NCI-H526 (cell line): ENCODE measurements around the gene AXL.

ENCODE experiments used
- DNase-seq, 2 experiments: peaks; one replicate each; lab custom pipeline; 2025; lab: John Stamatoyannopoulos, UW

AXL gene

DNA sequence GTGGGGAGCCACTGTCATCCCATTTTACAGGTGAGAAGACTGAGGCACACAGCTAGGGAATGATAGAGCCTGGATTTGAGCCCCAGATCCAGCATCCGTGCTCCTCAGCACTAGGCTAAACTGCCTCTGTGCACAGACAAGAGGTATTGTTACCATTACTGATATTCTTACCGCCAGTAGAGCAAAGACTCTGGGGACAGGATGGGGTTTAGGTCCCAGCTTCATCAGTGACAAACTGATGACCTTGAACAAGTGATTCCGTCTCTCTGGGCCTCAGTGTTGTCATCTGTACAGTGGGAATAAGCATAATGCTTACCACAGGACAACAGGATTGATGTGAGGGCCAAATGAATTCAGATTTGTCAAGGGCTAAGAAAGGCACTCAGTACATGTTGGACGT, 16.5 kb downstream of the AXL start:
- DNase-seq = no peak

- no peak for DNase-seq
Observed at GRCh38 chr19:41238244-41238643, 19.2 kb downstream of the AXL start.

DNA sequence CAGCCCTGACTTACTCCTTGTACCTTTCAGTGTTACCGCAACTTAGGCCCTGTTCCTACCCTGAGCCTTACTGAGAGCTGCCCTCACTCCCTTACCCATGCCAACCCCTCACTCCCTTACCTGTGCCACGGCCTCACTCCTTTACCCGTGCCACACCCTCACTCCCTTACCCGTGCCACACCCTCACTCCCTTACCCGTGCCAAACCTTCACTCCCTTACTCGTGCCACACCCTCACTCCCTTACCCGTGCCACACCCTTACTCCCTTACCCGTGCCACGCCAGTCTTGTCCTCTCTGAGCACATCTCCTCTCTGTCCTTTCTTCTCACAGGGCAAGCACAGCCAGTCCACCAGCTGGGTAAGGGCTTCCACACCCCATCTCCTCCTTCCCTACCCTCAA, 20.3 kb downstream of the AXL start:
- DNase-seq = no peak

- DNase-seq = no peak
Observed at GRCh38 chr19:41239961-41240574, 21.0 kb downstream of the AXL start.

DNA sequence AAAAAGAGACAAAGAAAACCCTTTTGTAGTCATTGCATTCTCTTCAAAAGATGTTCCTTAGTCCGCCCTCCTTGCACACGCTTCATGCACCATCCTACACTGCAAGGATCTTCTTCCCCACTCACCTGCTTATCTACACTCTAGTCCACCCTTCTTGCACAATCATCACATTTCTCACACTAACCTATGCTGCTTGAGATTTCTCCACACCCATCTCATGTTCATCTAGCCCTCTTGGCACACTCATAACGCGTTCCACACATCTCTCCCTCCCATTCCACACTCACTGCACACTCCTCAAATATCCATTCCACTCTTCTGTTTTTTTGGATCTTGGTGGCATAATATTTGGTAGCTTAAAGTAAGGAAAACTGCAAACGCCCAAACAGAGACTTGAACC, 22.8 kb downstream of the AXL start:
- DNase-seq = no peak

GRCh38 chr19:41244117-41244516, 25.1 kb downstream of the AXL start:
- DNase-seq = no peak

DNA sequence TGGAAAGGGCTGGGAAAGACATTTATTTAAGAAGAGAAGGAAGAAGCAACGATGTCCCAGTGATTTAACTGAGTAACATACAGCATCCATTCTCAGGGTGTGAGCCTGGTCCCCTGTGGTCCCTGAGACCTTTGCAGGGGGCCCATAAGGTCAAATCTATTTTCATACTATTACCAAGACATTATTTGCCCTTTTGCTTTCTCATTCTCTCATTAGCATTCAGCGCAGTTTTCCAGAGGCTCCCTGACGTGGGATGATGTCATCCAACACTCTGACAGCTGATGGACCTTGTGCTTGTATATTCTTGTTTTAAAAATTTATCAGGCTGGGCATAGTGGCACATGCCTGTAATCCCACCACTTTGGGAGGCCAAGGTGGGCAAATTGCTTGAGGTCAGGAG, 26.8 kb downstream of the AXL start:
- no peak for DNase-seq

- DNase-seq = no peak
Observed at GRCh38 chr19:41248895-41249294, 29.9 kb downstream of the AXL start.

DNA sequence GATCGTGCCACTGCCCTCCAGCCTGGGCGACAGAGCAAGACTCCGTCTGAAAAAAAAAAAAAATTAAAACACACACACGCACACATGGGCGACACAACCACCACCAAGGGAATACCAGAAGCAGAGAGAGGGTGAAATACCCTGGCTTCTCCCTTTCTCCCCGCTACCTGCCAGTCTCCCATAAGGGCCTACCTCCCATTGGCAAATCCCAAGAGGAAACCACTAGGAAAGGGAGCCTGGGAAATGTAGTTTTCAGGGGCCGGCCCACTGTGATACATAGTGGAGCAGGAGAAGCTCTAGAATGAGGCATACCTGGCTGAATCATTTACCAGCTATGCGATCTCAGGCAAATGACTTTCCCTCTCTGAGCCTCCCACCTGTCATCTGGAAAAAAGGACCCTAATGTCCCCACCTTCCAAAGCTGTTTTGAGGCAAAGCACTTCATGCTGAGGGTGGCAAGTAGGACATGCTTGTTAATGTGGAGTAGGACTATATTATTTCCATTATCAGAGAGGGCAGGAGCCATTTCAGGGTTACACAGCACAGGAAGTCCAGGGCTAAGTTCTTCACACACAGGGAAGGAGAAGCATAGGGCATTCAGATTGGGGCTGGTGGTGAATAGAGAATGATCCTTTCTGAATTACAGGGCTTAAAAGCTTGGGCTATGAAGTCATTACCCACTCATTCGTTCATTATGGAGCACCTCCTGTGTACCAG, 30.8 kb downstream of the AXL start:
- peak; percentile 21 to 51 for DNase-seq

- no peak for DNase-seq
Observed at GRCh38 chr19:41253660-41254059, 34.6 kb downstream of the AXL start.

GRCh38 chr19:41255171-41255570, 36.1 kb downstream of the AXL start:
- DNase-seq = no peak

GRCh38 chr19:41261474-41262190, 42.6 kb downstream of the AXL start:
- DNase-seq = no peak

- peak in 1 of 2 experiments; percentile 90 for DNase-seq
Observed at GRCh38 chr19:41263042-41263849, 44.2 kb downstream of the AXL start.

DNA sequence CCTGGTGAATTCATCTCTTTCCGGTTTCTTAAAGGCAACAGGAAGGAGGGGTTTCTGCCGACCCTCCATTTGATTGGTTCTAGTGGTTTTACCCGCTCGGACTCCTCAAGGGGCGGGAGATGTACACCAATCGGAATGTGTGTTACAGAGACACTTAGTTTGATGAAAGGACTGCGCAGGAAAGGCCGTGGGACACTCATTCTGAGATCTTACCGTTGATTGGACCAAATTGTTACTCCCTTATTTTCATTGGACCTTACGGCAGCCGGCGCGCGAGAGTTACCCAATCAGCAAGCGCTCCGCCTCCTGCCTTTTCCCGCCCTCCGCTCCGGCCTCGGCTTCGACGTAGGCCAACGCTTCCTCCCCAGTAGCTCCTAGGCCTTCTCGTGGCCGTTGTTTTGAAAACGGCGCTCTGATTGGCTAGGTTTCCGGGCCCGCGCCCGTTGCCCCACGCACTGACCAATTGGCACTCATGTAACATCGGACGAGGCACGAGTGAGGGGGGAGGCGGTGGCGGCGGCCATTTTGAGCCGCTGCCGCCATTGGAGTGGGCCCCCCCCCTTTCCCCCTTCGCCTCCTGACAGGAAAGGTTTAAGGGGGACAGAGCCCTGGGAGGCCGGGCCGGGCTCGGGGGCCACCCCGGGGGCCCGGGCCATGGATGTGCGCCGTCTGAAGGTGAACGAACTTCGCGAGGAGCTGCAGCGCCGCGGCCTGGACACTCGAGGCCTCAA, 45.0 kb downstream of the AXL start, which contains the start of gene HNRNPUL1:
Gene HNRNPUL1 (plus strand): TSS at position 523 of the 731 bp plus-strand sequence. CDS start 132 bp downstream, at position 655.
- peak; percentile 100 for DNase-seq

GRCh38 chr19:41264581-41265394, 45.8 kb downstream of the AXL start:
- peak; percentile 32 to 68 for DNase-seq

DNA sequence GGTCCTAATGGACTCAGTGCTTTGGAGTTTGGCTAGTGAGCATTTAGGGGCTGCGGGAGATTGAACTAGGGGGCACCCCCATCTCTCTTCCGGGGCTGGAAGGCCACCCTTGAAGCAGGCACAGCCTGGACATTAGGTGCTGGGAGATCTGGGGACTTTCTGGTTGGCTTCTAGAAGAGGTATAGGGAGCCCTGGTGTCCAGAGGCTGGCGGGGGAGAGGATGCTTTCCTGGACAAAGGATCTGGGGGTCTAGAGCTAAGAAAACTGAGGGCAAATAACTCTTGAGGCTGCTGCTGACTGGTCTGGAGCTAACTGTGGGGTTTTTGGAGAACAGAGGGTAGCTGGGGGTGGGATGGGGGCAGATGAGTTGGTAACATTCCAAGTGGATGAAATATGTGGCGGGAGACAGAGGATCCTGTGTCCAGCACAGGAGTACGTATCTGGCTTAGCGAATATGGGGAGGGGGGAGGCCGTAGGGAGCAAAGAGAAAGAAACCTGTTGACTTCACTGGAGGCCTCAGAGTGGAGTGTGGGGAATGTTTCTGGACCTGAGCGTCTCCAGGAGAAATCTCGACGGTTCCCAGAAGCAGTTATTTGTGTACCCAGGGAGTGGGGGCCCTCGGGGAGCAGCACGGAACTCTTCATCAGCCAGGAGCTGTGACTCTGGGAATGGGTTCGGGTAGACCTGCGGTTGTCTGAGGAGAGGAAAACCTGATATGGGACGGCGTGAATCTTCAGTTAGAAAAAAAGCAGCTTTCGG, 46.6 kb downstream of the AXL start:
- peak; percentile 27 to 50 for DNase-seq

GRCh38 chr19:41269055-41269454, 50.0 kb downstream of the AXL start:
- no peak for DNase-seq

DNA sequence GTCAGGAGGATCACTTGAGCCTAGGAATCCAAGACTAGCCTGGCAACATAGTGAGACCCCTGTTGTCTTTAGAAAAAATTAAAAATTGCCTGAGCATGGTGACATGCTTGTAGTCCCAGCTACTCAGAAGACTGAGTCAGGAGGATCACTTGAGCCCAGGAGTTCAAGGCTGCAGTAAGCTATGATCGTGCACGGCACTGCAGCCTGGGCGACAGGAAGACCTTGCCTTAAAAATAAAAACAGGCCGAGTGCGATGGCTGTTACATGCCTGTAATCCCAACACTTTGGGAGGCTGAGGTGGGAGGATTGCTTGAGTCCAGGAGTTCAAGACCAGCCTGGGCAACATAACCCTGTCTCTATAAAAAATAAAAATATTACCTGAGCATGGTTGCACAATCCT, 50.5 kb downstream of the AXL start:
- DNase-seq = no peak

DNA sequence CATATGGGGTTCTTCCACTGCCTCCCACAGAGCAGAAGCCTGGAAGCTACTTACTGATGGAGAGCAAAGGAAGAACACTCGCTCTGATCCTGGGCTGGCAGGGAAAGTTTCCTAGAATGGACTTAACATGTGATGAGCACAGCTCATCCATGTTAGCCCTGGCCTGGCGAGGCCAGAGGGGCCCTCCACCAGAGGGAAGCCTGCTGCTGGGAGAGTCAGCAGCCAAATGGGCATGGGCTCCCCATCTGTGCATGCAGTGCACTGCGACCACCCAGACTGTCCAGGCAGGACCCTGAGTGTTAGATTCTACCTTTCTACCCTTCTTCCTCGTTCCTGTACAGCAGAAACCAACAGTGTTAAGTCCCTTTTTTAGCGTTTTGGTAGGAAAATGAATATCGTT, 54.1 kb downstream of the AXL start:
- DNase-seq = no peak

DNA sequence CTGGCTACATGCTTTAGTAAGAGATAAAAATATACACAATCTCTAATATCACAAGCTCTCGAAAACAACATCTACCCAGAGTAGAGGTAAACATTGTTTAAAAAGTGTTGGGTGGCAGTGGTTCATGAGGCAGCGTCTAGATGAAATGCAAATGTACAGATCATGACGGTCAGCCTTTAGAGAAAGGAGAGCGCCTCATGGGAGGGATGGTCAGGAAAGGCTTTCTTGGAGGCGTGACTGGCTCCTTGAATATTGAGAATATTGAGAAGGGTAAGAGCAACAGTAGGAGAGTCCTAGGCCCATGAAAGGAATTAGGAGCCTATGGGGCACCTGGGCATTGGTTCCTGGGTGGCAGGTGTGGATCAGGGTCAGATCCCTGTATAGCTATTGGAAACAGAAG, 55.8 kb downstream of the AXL start:
- DNase-seq = no peak
